PC-9 (cell line): Measurements from ENCODE around the gene ASB3.

Source experiments
- CTCF ChIP-seq: fragments of 200-600 bp; sonication (generic); conservative IDR thresholded peaks from 2 replicates; pipeline ENCODE4 v1.6.1; 2017; ENCODE audit warnings: mixed run types, antibody characterized with exemption, mild to moderate bottlenecking, moderate library complexity
- EZH2 ChIP-seq: fragments of 200-600 bp; sonication (generic); IDR thresholded peaks from 2 replicates; pipeline ENCODE4 v1.8.0; 2017; ENCODE audit warnings: antibody characterized with exemption, low read depth

- TF ChIP-seq CTCF (no peak), EZH2 (no peak)
These were observed 8.1 kb downstream of the ASB3 start for GRCh38 chr2:53778536-53779162.
